Measurements from ENCODE around the gene CLEC2L. TPM values are rescaled to one million over a fixed set of nuclear protein-coding genes. Genes with fewer than 3 reads are reported as not detected.

The CLEC2L gene
- total and polyA plus RNA-seq, 2 donors (not counting 1 experiment from before 2014, with no cell fraction given) = not detected

DNA sequence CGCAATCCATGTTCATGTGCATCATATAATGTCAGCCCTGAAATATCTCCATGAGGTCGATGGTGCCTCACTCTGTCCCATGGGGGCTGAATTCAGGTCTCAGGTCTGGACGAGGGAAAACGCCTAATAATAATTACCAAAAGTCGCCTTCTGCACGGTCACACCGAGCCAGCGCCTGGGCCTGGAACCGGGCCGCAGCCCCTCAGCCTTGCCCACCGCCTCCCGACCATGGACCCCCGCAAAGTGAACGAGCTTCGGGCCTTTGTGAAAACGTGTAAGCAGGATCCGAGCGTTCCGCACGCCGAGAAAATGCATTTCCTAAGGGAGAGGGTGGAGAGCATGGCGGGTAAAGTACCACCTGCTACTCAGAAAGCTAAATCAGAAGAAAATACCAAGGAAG lies 21.3 kb upstream of the CLEC2L start:
- Histone ChIP-seq H3K27me3 (ENCODE audit: control insufficient read depth, insufficient read depth, low read length) (peaks cover 5% of the 10 kb centered on the region), H3K36me3 (ENCODE audit: control insufficient read depth, insufficient read depth, low read length) (no peaks in the 10 kb centered on the region), H4K20me1 (ENCODE audit: control insufficient read depth, extremely low read depth, insufficient read depth, low read length) (no peaks in the 10 kb centered on the region), H2AFZ (ENCODE audit: low read length) (no peak overlapping the region), H3K4me2 (ENCODE audit: extremely low read depth, insufficient read depth, low read length) (no peak overlapping the region), H3K9me3 (ENCODE audit: control insufficient read depth, insufficient read depth, low read depth, low read length) (no peaks in the 10 kb centered on the region), H3K27ac (ENCODE audit: insufficient read depth, low read length) (no peak overlapping the region), H3K4me3 (replicated peaks in 1 of 4; ENCODE audit: control extremely low read depth in 1 of 4, insufficient read depth in 1 of 4, low read depth in 3 of 4, low read length in 4 of 4) (no peak overlapping the region), H3K79me2 (ENCODE audit: control insufficient read depth, insufficient read depth, low read length) (no peaks in the 10 kb centered on the region), H3K4me1 (ENCODE audit: control insufficient read depth, extremely low read depth, insufficient read depth, low read length) (no peaks in the 10 kb centered on the region), H3K9ac (ENCODE audit: insufficient read depth, low read length) (no peak overlapping the region)
- no peak for DNase-seq (ENCODE audit: low read depth in 2 of 2)
- TF ChIP-seq, protein P1, sequence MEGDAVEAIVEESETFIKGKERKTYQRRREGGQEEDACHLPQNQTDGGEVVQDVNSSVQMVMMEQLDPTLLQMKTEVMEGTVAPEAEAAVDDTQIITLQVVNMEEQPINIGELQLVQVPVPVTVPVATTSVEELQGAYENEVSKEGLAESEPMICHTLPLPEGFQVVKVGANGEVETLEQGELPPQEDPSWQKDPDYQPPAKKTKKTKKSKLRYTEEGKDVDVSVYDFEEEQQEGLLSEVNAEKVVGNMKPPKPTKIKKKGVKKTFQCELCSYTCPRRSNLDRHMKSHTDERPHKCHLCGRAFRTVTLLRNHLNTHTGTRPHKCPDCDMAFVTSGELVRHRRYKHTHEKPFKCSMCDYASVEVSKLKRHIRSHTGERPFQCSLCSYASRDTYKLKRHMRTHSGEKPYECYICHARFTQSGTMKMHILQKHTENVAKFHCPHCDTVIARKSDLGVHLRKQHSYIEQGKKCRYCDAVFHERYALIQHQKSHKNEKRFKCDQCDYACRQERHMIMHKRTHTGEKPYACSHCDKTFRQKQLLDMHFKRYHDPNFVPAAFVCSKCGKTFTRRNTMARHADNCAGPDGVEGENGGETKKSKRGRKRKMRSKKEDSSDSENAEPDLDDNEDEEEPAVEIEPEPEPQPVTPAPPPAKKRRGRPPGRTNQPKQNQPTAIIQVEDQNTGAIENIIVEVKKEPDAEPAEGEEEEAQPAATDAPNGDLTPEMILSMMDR (conservative IDR thresholded peaks at IDR 0.05 in 1 of 2, IDR thresholded peaks at IDR 0.05 in 1 of 2; ENCODE audit: low read depth in 1 of 2, low read length in 2 of 2) = no peak
- no peak for TF ChIP-seq EZH2 (IDR thresholded peaks at IDR 0.05; ENCODE audit: low read length, missing control alignments)

DNA sequence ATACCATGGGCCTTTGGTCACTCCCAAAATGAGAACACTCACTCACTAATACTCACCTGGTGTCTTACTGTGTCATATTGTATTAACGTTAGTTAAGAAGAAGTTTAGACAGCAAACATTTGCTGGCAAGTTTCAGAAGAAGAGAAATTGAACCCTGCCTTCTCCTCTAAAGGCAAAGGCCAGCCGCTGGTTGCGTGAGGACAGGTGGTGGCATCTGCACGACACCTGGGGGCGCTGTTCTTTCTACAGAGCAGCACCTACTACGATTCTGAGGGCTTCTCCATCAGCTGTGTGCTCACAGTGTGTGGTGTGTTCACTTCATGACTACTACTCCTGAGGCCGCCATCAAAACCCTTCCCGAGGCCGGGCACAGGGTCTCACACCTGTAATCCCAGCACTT lies 17.9 kb upstream of the CLEC2L start:
- Histone ChIP-seq H3K27ac (ENCODE audit: insufficient read depth, low read length) (no peak overlapping the region), H3K27me3 (ENCODE audit: control insufficient read depth, insufficient read depth, low read length) (no peaks in the 10 kb centered on the region), H3K79me2 (ENCODE audit: control insufficient read depth, insufficient read depth, low read length) (no peaks in the 10 kb centered on the region), H4K20me1 (ENCODE audit: control insufficient read depth, extremely low read depth, insufficient read depth, low read length) (no peaks in the 10 kb centered on the region), H3K9me3 (ENCODE audit: control insufficient read depth, insufficient read depth, low read depth, low read length) (no peaks in the 10 kb centered on the region), H3K9ac (ENCODE audit: insufficient read depth, low read length) (no peak overlapping the region), H3K4me3 (replicated peaks in 1 of 4; ENCODE audit: control extremely low read depth in 1 of 4, insufficient read depth in 1 of 4, low read depth in 3 of 4, low read length in 4 of 4) (no peak overlapping the region), H3K36me3 (ENCODE audit: control insufficient read depth, insufficient read depth, low read length) (no peaks in the 10 kb centered on the region), H3K4me1 (ENCODE audit: control insufficient read depth, extremely low read depth, insufficient read depth, low read length) (no peaks in the 10 kb centered on the region), H3K4me2 (ENCODE audit: extremely low read depth, insufficient read depth, low read length) (no peak overlapping the region), H2AFZ (ENCODE audit: low read length) (no peak overlapping the region)
- TF ChIP-seq, protein P1 (conservative IDR thresholded peaks at IDR 0.05 in 1 of 2, IDR thresholded peaks at IDR 0.05 in 1 of 2; ENCODE audit: low read depth in 1 of 2, low read length in 2 of 2) = peak in 1 of 2 donors; percentile 30
- TF ChIP-seq EZH2 (IDR thresholded peaks at IDR 0.05; ENCODE audit: low read length, missing control alignments) = no peak
- DNase-seq (ENCODE audit: low read depth in 2 of 2) = no peak

DNA sequence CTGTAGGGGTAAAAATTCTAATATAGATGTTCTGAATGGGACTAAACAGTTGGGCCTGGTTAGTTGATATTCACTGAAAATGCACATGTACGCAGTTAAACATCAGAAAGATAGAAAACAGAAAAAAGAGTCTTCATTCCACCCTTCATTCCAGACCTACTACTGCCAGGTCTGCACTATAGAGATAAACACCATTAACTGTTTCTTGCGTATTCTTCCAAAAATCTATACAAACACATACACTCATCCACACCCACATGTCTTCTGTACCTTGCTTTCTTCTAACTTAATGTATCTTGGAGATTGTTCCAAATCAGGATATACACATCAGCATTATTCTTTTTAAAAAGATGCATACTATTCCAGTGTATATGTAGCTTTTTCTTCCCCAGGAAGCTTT lies 13.9 kb upstream of the CLEC2L start:
- Histone ChIP-seq H3K9me3 (ENCODE audit: control insufficient read depth, insufficient read depth, low read depth, low read length) (no peaks in the 10 kb centered on the region), H3K4me3 (replicated peaks in 1 of 4; ENCODE audit: control extremely low read depth in 1 of 4, insufficient read depth in 1 of 4, low read depth in 3 of 4, low read length in 4 of 4) (no peak overlapping the region), H4K20me1 (ENCODE audit: control insufficient read depth, extremely low read depth, insufficient read depth, low read length) (no peaks in the 10 kb centered on the region), H3K4me2 (ENCODE audit: extremely low read depth, insufficient read depth, low read length) (no peak overlapping the region), H3K9ac (ENCODE audit: insufficient read depth, low read length) (no peak overlapping the region), H2AFZ (ENCODE audit: low read length) (no peak overlapping the region), H3K27me3 (ENCODE audit: control insufficient read depth, insufficient read depth, low read length) (peaks cover 2% of the 10 kb centered on the region), H3K27ac (ENCODE audit: insufficient read depth, low read length) (no peak overlapping the region), H3K79me2 (ENCODE audit: control insufficient read depth, insufficient read depth, low read length) (no peaks in the 10 kb centered on the region), H3K4me1 (ENCODE audit: control insufficient read depth, extremely low read depth, insufficient read depth, low read length) (no peaks in the 10 kb centered on the region), H3K36me3 (ENCODE audit: control insufficient read depth, insufficient read depth, low read length) (no peaks in the 10 kb centered on the region)
- TF ChIP-seq, protein P1 (conservative IDR thresholded peaks at IDR 0.05 in 1 of 2, IDR thresholded peaks at IDR 0.05 in 1 of 2; ENCODE audit: low read depth in 1 of 2, low read length in 2 of 2) = no peak
- no peak for TF ChIP-seq EZH2 (IDR thresholded peaks at IDR 0.05; ENCODE audit: low read length, missing control alignments)
- no peak for DNase-seq (ENCODE audit: low read depth in 2 of 2)
